Retina (tissue), 1 donor: Measurements from ENCODE around the gene RPTOR.
"Not testable (repeated sequence)": the region's sequence is repeated elsewhere in the genome, so short reads cannot be mapped to it uniquely, and the experiment has no call there.

Source experiments
- DNase-seq: peaks from one replicate; pipeline ENCODE4 v3.0.0-alpha.2; 2016

Gene RPTOR

GRCh38 chr17:80621335-80621996 lies 76.8 kb downstream of the RPTOR start:
- no peak for DNase-seq

DNA sequence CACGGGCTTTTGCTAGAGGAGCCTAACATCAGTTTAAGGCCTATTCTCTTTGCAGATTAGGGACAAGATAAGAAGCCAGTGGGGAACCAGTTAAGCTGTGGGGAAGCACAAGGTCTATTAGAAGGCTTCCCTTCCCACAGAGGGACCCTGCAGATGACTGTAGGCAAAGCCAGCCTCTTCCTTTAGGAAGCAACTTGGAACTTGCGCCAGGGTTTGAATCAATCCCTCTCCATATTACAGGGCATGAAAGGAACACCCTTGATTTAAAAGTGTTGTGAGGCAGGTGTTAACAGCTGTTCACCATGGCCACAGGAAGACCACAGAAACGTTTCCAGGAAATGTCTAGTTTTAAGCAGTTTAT lies 77.3 kb downstream of the RPTOR start:
- no peak for DNase-seq

GRCh38 chr17:80624864-80625263 lies 80.2 kb downstream of the RPTOR start:
- no peak for DNase-seq

DNA sequence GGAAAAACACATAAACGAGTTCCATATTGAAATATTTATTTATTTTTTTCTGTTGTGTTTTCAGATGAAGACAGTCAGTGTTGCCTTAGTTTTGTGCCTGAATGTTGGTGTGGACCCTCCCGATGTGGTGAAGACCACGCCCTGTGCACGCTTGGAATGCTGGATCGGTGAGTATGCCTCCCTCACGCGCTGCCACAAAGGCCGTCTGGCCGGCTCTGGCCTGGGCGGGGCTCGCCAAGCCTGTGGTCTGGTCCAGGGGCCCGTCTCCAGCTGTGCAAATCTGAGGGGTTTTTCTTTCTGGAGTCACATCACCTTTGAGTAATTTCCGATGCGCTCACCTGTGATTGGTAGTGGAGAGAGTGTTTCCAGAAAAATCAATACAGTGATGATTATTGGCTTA lies 81.0 kb downstream of the RPTOR start:
- no peak for DNase-seq

DNA sequence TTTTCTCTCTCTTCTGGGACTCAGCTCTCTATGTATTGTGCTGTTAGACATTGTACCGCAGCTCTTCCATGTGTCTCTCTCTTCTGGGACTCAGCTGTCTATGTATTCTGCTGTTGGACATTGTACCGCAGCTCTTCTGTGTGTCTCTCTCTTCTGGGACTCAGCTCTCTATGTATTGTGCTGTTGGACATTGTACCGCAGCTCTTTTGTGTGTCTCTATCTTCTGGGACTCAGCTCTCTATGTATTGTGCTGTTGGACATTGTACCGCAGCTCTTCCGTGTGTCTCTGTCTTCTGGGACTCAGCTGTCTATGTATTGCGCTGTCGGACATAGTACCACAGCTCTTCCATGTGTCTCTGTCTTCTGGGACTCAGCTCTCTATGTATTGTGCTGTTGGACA lies 84.2 kb downstream of the RPTOR start:
- not testable (repeated sequence) for DNase-seq

GRCh38 chr17:80629298-80630028 lies 84.8 kb downstream of the RPTOR start:
- DNase-seq: no peak

GRCh38 chr17:80630560-80631120 lies 86.0 kb downstream of the RPTOR start:
- no peak for DNase-seq

- DNase-seq: no peak
Observed at GRCh38 chr17:80631142-80632045, 86.8 kb downstream of the RPTOR start.

GRCh38 chr17:80632046-80632581 lies 87.5 kb downstream of the RPTOR start:
- DNase-seq: no peak

- DNase-seq: peak; percentile 40
Observed at GRCh38 chr17:80633207-80633606, 88.6 kb downstream of the RPTOR start.

GRCh38 chr17:80633994-80634566 lies 89.4 kb downstream of the RPTOR start:
- DNase-seq: no peak

DNA sequence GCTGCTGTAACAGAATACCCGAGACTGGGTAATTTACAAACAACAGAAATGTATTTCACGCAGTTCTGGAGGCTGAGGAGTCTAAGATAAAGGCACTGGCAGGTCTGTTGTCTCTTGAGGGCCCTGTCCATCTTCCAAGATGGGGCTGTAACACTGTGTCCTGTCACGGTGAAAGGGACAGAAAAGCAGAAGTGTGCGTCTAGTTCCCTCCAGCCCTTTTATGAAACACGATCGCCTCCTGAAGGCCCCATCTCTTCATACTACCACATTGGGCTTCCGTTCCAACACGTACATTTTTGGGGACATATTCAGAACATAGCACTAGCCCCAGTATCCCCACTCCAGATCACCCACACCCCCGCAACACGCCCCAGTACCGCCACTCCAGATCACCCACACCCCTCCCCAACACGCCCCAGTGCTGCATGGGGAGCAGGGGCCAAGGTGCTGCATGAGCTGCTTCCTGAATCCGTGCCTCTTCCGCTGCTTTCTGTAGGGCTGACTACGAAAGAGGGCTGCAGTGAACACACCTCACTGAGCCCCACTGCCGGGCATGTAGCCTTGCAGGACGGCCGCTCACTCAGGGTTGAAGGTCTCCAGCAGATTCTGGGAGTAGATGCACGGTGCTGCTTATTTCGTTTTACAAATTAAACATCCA lies 91.9 kb downstream of the RPTOR start:
- no peak for DNase-seq

GRCh38 chr17:80637048-80637781 lies 92.6 kb downstream of the RPTOR start:
- DNase-seq: no peak

DNA sequence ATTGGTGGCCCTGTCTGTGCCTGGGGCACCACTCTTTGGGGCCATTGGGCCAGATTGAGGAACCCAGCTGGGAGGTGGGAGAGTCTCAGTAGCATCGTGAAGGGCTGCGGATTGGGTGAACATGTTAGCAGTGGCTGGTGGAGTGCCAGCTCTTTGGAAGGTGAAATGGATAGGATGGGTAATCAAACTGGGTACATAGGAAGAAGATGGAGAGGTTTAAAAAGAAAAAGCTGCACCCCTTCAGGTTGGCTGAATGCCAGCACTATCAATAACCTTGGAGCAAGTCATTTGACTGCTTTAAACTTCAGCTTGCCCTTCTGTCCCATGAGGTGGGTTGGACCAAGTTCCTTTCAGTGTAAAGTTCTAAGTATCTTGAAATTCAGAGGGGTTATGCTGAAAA lies 95.0 kb downstream of the RPTOR start:
- no peak for DNase-seq

DNA sequence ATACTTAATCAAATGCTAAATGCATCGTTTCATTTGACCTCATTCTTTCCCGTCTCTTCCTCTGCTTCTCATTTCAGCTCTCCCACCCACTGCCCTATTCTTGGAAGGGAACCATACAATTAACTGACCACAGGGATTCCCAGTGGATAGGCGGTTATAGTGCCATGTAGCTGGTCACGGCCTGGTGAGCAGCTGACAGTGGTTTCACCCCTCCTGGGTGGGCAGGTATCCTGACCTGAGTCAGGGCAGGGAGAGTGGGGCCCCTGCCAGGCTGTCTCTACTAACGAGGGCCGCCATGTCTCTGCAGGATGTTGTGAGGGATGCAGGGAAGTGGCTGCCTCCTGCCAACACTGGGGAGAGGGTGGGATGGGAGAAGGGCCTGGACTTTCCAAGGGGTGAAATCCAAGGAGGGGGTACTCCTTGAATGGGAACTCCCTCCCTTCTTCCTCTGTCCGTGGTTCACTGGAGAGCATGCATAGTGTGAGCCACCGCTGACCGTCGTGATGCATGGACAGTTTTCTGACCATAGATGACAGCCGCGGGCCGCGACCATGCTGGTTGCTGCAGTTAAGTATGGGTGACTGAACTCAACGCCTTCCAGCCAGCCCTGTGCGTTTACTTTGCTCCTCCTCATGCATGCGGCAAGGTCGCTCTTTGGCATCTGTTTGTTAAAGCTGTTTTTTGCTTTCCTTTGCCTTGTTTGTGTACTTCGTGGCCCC lies 95.9 kb downstream of the RPTOR start:
- DNase-seq: peak; percentile 73

GRCh38 chr17:80643326-80644099 lies 98.9 kb downstream of the RPTOR start:
- DNase-seq: no peak

- no peak for DNase-seq
Observed at GRCh38 chr17:80644536-80644935, 99.9 kb downstream of the RPTOR start.

DNA sequence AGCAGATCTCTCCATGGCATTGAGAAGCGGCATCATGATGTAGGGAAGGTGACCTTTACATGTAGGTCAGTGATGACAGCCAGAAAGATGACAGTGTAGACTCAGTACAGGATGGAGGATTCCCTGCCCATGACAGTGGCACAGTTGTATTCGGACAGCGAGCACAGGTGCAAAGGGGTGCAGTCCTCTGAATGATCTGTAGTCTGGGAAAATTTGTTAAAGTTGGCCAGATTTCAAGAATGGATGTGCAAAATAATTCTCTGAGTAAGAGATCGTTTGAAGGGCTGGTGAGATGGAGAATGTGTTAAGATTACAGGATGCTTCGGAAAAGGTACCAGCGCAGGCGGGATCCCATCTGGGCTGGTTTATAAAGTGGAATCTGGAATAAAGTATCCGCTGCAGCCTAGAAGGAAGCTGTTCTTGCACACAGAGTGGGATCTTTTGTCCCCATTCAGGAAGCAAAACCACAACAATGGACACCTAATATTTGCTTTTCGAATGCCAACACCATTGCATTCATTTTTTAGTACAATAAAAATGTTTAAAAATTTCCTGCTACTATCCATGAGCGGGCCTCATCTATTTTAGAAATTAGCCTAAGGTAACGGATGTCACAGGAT lies 101.2 kb downstream of the RPTOR start:
- no peak for DNase-seq

DNA sequence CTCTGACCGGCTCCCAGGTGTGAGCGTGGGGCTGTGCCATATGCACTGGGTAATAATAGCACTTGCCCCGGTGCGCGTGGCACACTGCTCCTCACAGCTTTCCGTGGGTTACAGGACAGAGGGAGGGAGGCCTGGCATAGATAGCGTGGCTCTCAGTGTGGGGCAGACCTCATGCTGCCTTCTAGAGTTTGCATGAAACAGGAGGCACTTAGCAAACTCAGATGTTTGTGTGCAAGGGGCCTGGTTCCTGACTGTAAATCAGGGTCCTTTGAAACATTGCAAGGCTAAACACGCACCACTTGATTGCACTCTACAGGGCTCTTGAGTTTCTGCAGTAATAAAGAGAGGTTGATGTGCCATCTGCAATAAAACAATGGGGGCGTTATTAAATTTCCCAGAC lies 101.7 kb downstream of the RPTOR start:
- no peak for DNase-seq
